Common myeloid progenitor, CD34-positive (primary cell): Measurements from ENCODE around the gene DNLZ.

Source experiments
- CTCF ChIA-PET: fragments of 350-600 bp; sonication (Branson Sonifier 250); formaldehyde crosslinking; loops from one replicate; lab custom pipeline; 2021; ENCODE audit warnings: antibody characterized with exemption; lab: Charles Lee
- POLR2A ChIA-PET: fragments of 350-600 bp; sonication (Branson Sonifier 250); formaldehyde crosslinking; loops from one replicate; lab custom pipeline; 2021; ENCODE audit warnings: antibody characterized with exemption; lab: Charles Lee
- DNase-seq, 3 donors: peaks; one replicate each; pipeline versions ENCODE4 v3.0.0 to v3.0.0-alpha.2; 2013
- H3K27ac ChIP-seq, 2 experiments: 1 replicate in 1 of 2; 2 replicates in 1 of 2; pipeline ENCODE4 v1.7.0; 2013; ENCODE audit warnings: inconsistent platforms in 2 of 2, low read length in 2 of 2, mild to moderate bottlenecking in 2 of 2, low read depth in 1 of 2, moderate library complexity in 1 of 2; ENCODE audit not compliant: severe bottlenecking in 2 of 2, insufficient read depth in 1 of 2, poor library complexity in 1 of 2
- H3K27me3 ChIP-seq, 5 experiments: replicated peaks in 2 of 5; 1 replicate in 3 of 5; 2 replicates in 2 of 5; pipeline versions ENCODE4 v1.6.1 to v1.7.0; 2013; ENCODE audit warnings: low read length in 4 of 5, mild to moderate bottlenecking in 2 of 5, moderate library complexity in 2 of 5, inconsistent platforms in 1 of 5; ENCODE audit not compliant: insufficient read depth in 5 of 5, control insufficient read depth in 4 of 5
- H3K36me3 ChIP-seq, 4 experiments: 1 replicate in 2 of 4; 2 replicates in 2 of 4; pipeline versions ENCODE4 v1.6.1 to v1.7.0; 2013; ENCODE audit warnings: low read length in 3 of 4, control low read depth in 1 of 4, mild to moderate bottlenecking in 1 of 4; ENCODE audit not compliant: control insufficient read depth in 4 of 4, insufficient read depth in 4 of 4
- H3K4me1 ChIP-seq, 4 experiments: 1 replicate in 3 of 4; 2 replicates in 1 of 4; pipeline versions ENCODE4 v1.6.1 to v1.7.1; 2013; ENCODE audit warnings: low read length in 3 of 4, mild to moderate bottlenecking in 3 of 4, control low read depth in 1 of 4, inconsistent platforms in 1 of 4, moderate library complexity in 1 of 4; ENCODE audit not compliant: control insufficient read depth in 4 of 4, insufficient read depth in 4 of 4; ENCODE audit errors: control extremely low read depth in 1 of 4
- H3K4me3 ChIP-seq, 7 experiments: 1 replicate in 4 of 7; 2 replicates in 3 of 7; pipeline versions ENCODE4 v1.5.1 to v1.7.0; 2013; ENCODE audit warnings: mild to moderate bottlenecking in 7 of 7, low read length in 6 of 7, moderate library complexity in 6 of 7, inconsistent platforms in 2 of 7, low read depth in 2 of 7, control low read depth in 1 of 7; ENCODE audit not compliant: insufficient read depth in 4 of 7, control insufficient read depth in 1 of 7; ENCODE audit errors: extremely low read depth in 1 of 7
- H3K9me3 ChIP-seq, 5 experiments: 1 replicate in 4 of 5; 2 replicates in 1 of 5; pipeline versions ENCODE4 v1.6.1 to v1.7.1; 2013; ENCODE audit warnings: low read length in 4 of 5, mild to moderate bottlenecking in 2 of 5, inconsistent platforms in 1 of 5, low read depth in 1 of 5, moderate library complexity in 1 of 5; ENCODE audit not compliant: control insufficient read depth in 4 of 5, insufficient read depth in 2 of 5; ENCODE audit errors: control extremely low read depth in 1 of 5
- WGBS: methylation state at CpG from one replicate; pipeline ENCODE4 v1.1.5; 2013; ENCODE audit not compliant: insufficient coverage; 5-methylcytosine and 5-hydroxymethylcytosine counted together

DNLZ gene

DNA sequence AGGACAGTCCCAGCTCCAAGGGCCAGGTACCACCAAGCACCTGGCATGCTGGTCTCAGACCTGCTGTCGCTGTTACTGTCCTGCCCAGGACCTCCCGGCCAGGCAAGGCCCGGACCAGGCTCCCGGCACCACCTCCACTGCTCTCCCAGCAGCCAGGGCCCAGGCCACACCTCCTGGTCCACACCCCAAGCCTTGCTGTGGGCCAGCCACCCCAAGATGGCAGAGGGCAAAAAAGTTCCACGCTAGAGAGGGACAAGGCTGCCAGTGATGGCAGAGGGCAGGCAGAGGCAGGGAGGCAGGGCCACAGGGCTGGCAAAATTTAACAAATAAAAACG, 1.1 kb downstream of the DNLZ start:
- no peak for DNase-seq
- WGBS = 96% methylated on average over 4 of the region's 6 CpGs
- Histone ChIP-seq H3K36me3 (peaks cover 0 to 22% (median 10%) of the 10 kb centered on the region in 4 experiments), H3K27me3 (peaks cover 0 to 3% (median 0%) of the 10 kb centered on the region in 5 experiments), H3K9me3 (no peaks in the 10 kb centered on the region), H3K4me3 (no peak overlapping the region), H3K4me1 (peaks cover 0 to 28% (median 19%) of the 10 kb centered on the region in 4 experiments), H3K27ac (peak overlapping the region in 1 of 2 experiments; percentile 43)
- POLR2A ChIA-PET = interaction anchor here (1.2 to 2.3 kb wide), 4 partner anchors 10 to 52 kb away, joined by 3 to 8 read pairs (median 4); no protein-coding TSS in a partner anchor
- CTCF ChIA-PET = interaction anchor here (1.0 to 4.5 kb wide), 10 partner anchors 8 to 50 kb away, joined by 3 to 38 read pairs (median 6); partner anchors contain the start of genes ENTR1 and PMPCA

GRCh38 chr9:136361754-136362449, 1.6 kb downstream of the DNLZ start:
- peak overlapping the region in 1 of 2 experiments; percentile 43 for H3K27ac ChIP-seq
- H3K4me3 ChIP-seq = no peak overlapping the region
- CTCF ChIA-PET = interaction anchor here (1.6 to 4.5 kb wide), 5 partner anchors 8 to 49 kb away, joined by 4 to 38 read pairs (median 6); no protein-coding TSS in a partner anchor
- H3K36me3 ChIP-seq = peaks cover 0 to 23% (median 11%) of the 10 kb centered on the region in 4 experiments
- POLR2A ChIA-PET = interaction anchor here (2.3 kb wide), 1 partner anchor 11 kb away, joined by 5 read pairs; no protein-coding TSS in a partner anchor
- no peaks in the 10 kb centered on the region for H3K9me3 ChIP-seq
- DNase-seq = no peak
- H3K27me3 ChIP-seq = peaks cover 0 to 3% (median 0%) of the 10 kb centered on the region in 5 experiments
- peaks cover 0 to 28% (median 19%) of the 10 kb centered on the region in 4 experiments for H3K4me1 ChIP-seq
- 96% methylated on average over 21 of the region's 26 CpGs for whole genome bisulfite sequencing

DNA sequence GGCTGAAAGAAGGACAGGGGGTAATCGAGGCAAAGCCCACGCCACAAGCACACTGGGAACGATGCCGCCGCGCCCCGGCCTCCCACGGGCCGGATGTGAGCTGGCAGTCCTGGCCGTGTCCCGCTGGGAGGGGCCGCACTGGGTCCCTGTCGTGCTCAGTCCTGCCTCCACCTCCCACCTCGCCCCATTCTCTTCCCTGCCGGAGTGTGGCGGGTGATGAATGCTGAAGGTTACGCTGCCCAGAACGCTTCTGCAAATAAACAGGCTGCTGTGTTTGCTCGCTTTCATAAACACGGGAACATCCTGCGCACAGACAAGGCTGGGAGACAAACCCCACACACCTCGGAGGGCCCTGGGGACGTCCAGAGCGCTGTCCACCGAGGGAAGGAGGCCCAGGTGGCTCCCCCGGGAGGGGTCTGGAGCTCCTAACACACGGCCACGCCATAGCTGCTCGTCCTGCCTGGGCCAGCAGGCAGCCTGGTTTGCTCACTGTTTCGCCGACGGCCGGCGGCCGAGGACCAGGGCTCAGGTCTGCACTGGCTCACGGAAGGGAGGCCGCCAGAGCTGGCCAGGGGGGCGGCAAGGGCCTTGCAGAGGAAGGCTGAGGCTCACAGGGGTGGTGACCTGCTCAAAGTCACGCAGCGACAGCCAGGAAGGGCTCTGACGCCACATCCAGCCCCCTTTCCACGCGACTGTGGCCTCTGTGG, 2.3 kb downstream of the DNLZ start:
- no peak for DNase-seq
- no peak overlapping the region for H3K4me3 ChIP-seq
- CTCF ChIA-PET = interaction anchor here (3.7 kb wide), 1 partner anchor 49 kb away, joined by 38 read pairs; no protein-coding TSS in a partner anchor
- POLR2A ChIA-PET = no interaction called here
- 91% methylated on average over 29 of the region's 43 CpGs for WGBS
- H3K27me3 ChIP-seq = peaks cover 0 to 3% (median 0%) of the 10 kb centered on the region in 5 experiments
- peaks cover under 1 to 28% (median 13%) of the 10 kb centered on the region in 4 experiments for H3K36me3 ChIP-seq
- H3K4me1 ChIP-seq = peaks cover 0 to 26% (median 18%) of the 10 kb centered on the region in 4 experiments
- H3K27ac ChIP-seq = no peak overlapping the region
- no peaks in the 10 kb centered on the region for H3K9me3 ChIP-seq

DNA sequence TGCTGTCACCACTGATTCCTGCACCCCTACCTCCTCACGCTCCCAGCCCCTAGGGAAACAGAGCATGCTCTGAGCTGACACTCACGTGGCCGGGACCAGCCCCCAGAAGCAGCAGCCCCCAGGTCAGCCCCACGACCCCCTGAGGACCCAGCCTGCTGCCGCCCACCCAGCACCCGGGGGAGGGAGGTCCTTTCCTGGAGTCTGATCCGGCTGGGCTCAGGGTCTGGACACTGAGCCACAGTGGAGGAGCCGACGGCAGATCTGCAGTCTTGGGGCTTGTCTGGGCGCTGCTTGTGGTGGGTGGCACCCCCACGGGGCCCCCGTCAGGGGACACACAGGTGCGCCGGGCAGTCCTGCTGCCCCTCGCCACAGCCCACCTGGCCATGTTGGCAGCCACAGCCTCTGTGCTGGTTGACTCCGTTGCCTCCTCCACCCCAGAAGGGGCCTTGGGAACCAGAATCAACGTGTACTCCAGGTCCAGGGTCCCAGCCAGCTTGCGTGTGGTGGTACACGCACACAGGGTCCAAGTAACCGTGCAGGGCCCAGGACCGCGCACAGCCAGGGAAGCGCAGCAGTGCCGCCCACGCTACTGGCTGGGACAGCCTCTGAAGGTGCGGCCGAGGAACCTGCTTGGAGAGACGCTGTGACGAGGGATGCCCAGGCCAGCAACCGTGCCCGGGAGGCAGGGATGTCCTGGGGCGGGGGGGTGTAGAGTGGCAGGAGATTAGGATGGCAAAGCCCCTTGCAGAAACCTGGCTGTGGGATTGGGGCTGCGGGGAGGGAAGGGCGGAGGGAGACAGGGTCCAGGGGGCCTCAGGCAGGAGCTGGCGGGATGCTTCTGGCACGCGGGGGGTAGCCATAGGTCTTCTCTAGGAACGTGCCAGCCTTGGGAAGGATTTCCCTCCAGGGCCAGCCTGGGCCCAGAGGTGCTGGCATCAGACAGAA, 3.5 kb downstream of the DNLZ start:
- H3K4me1 ChIP-seq = peaks cover 0 to 15% (median 10%) of the 10 kb centered on the region in 4 experiments
- ChIA-PET POLR2A (interaction anchor here (1.4 kb wide), 1 partner anchor 14 kb away, joined by 6 read pairs; no protein-coding TSS in a partner anchor), CTCF (interaction anchor here (1.3 kb wide), 1 partner anchor 42 kb away, joined by 3 read pairs; no protein-coding TSS in a partner anchor)
- peaks cover 0 to 3% (median 0%) of the 10 kb centered on the region in 5 experiments for H3K27me3 ChIP-seq
- no peak overlapping the region for H3K4me3 ChIP-seq
- DNase-seq = no peak
- peaks cover 4 to 29% (median 17%) of the 10 kb centered on the region in 4 experiments for H3K36me3 ChIP-seq
- WGBS = 90% methylated on average over 35 of the region's 38 CpGs
- no peak overlapping the region for H3K27ac ChIP-seq
- no peaks in the 10 kb centered on the region for H3K9me3 ChIP-seq

DNA sequence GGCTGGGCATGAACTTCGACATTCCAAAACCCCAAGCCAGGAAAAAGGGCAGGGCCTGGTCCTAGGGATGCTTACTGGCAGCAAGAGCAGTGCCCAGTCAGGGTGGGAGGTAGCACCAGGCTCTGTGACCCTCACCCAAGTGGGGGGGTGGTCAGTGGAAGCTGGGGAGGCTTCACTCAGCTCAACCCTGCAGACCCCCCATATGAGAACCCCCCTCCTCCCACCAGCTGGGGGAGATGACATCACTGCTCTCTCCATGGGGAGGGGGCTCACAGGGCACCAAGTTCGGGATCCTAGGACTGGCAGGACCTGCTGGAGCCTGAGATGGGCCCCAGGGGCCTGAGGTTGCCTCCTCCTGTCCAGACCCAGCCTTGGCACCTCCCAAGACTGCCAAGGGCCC, 4.7 kb downstream of the DNLZ start:
- H3K4me3 ChIP-seq = no peak overlapping the region
- H3K9me3 ChIP-seq = no peaks in the 10 kb centered on the region
- H3K27me3 ChIP-seq = no peaks in the 10 kb centered on the region
- POLR2A ChIA-PET = interaction anchor here (1.4 kb wide), 1 partner anchor 13 kb away, joined by 6 read pairs; no protein-coding TSS in a partner anchor
- 83% methylated on average over 2 of the region's 2 CpGs for WGBS
- CTCF ChIA-PET = interaction anchor here (0.8 kb wide), 1 partner anchor 30 kb away, joined by 3 read pairs; no protein-coding TSS in a partner anchor
- H3K36me3 ChIP-seq = peaks cover 4 to 34% (median 17%) of the 10 kb centered on the region in 4 experiments
- H3K4me1 ChIP-seq = peaks cover 0 to 6% (median 6%) of the 10 kb centered on the region in 4 experiments
- DNase-seq = no peak
- no peak overlapping the region for H3K27ac ChIP-seq

GRCh38 chr9:136358016-136358415, 5.5 kb downstream of the DNLZ start:
- POLR2A ChIA-PET = no interaction called here
- CTCF ChIA-PET = interaction anchor here (0.8 kb wide), 1 partner anchor 31 kb away, joined by 3 read pairs; no protein-coding TSS in a partner anchor
- Histone ChIP-seq H3K27me3 (no peaks in the 10 kb centered on the region), H3K4me3 (no peak overlapping the region), H3K4me1 (peaks cover 0 to 5% (median 4%) of the 10 kb centered on the region in 4 experiments), H3K27ac (no peak overlapping the region), H3K36me3 (peaks cover 4 to 34% (median 18%) of the 10 kb centered on the region in 4 experiments), H3K9me3 (no peaks in the 10 kb centered on the region)
- 92% methylated on average over 24 of the region's 29 CpGs for WGBS
- no peak for DNase-seq
